WTC11 (cell line): ENCODE results near the gene UBE3A. TPM values are rescaled to one million over a fixed set of nuclear protein-coding genes. Genes with fewer than 3 reads are reported as not detected.

Experiments
- ATAC-seq: fragments of 200-7000 bp; cut with Tn5 transposase; 2 replicates; pipeline ENCODE4 v1.10.0; 2021; ENCODE audit warnings: mild to moderate bottlenecking, moderate library complexity
- CTCF ChIA-PET: fragments of 300-600 bp; sonication (Branson Sonifier 250); formaldehyde crosslinking; loops from one replicate; lab custom pipeline; 2021; ENCODE audit warnings: antibody characterized with exemption; lab: Charles Lee
- POLR2A ChIA-PET: fragments of 350-600 bp; sonication (Branson Sonifier 250); formaldehyde crosslinking; loops from one replicate; lab custom pipeline; 2021; ENCODE audit warnings: antibody characterized with exemption; lab: Charles Lee
- DNase-seq: peaks from one replicate; pipeline ENCODE4 v3.0.0; 2021; ENCODE audit warnings: low spot score
- H3K27ac Mint-ChIP-seq: 2 replicates; pipeline ENCODE4 v1.8.0; 2021; ENCODE audit warnings: mixed read lengths
- H3K27me3 Mint-ChIP-seq: 2 replicates; pipeline ENCODE4 v1.8.0; 2021; ENCODE audit warnings: low read depth, mild to moderate bottlenecking, moderate library complexity, mixed read lengths
- H3K36me3 Mint-ChIP-seq: 2 replicates; pipeline ENCODE4 v1.8.0; 2021; ENCODE audit warnings: mixed read lengths
- H3K4me1 Mint-ChIP-seq: 2 replicates; pipeline ENCODE4 v1.8.0; 2022; ENCODE audit warnings: mixed read lengths
- H3K4me3 Mint-ChIP-seq: 2 replicates; pipeline ENCODE4 v1.8.0; 2021; ENCODE audit warnings: mild to moderate bottlenecking, moderate library complexity, mixed read lengths
- H3K9me3 Mint-ChIP-seq: 2 replicates; pipeline ENCODE4 v1.8.0; 2021; ENCODE audit warnings: mixed read lengths
- AFF4 ChIP-seq: sonication (generic); formaldehyde crosslinking; IDR thresholded peaks from 2 replicates; pipeline ENCODE4 v1.8.1; 2023; ENCODE audit warnings: mild to moderate bottlenecking, missing genetic modification reagents, borderline replicate concordance
- ATF3 ChIP-seq: sonication (generic); formaldehyde crosslinking; conservative IDR thresholded peaks from 2 replicates; pipeline ENCODE4 v1.8.1; 2022; ENCODE audit warnings: mild to moderate bottlenecking, missing genetic modification reagents
- ATF6 ChIP-seq: sonication (generic); formaldehyde crosslinking; IDR thresholded peaks from 2 replicates; pipeline ENCODE4 v1.8.1; 2023; ENCODE audit warnings: mild to moderate bottlenecking, missing genetic modification reagents
- CTCF ChIP-seq: fragments of 200-600 bp; IDR thresholded peaks from 2 replicates; pipeline ENCODE4 v1.8.0; 2022; ENCODE audit warnings: antibody characterized with exemption
- HMGXB4 ChIP-seq: sonication (generic); formaldehyde crosslinking; IDR thresholded peaks from 2 replicates; pipeline ENCODE4 v1.8.1; 2023; ENCODE audit warnings: mild to moderate bottlenecking, moderate library complexity, missing genetic modification reagents
- MYBL2 ChIP-seq: sonication (generic); formaldehyde crosslinking; IDR thresholded peaks from 2 replicates; pipeline ENCODE4 v1.8.1; 2023; ENCODE audit warnings: mild to moderate bottlenecking, moderate library complexity, missing genetic modification reagents
- NFATC4 ChIP-seq: fragments of 250-450 bp; sonication (Bioruptor Pico); IDR thresholded peaks from 2 replicates; pipeline ENCODE4 v1.9.0; 2021; ENCODE audit warnings: mild to moderate bottlenecking
- NFYB ChIP-seq: sonication (generic); formaldehyde crosslinking; conservative IDR thresholded peaks from 2 replicates; pipeline ENCODE4 v1.8.0; 2022; ENCODE audit warnings: low read depth, missing genetic modification reagents
- PRRX2 ChIP-seq: fragments of 250-450 bp; sonication (Bioruptor Pico); IDR thresholded peaks from 2 replicates; pipeline ENCODE4 v1.8.0; 2021; ENCODE audit warnings: mild to moderate bottlenecking
- SMAD4 ChIP-seq: sonication (generic); formaldehyde crosslinking; IDR thresholded peaks from 2 replicates; pipeline ENCODE4 v1.8.0; 2022; ENCODE audit warnings: mild to moderate bottlenecking, missing genetic modification reagents
- SOX15 ChIP-seq: fragments of 250-450 bp; sonication (Bioruptor Pico); IDR thresholded peaks from 2 replicates; pipeline ENCODE4 v1.9.0; 2021; ENCODE audit warnings: mild to moderate bottlenecking
- SP1 ChIP-seq: sonication (generic); formaldehyde crosslinking; conservative IDR thresholded peaks from 2 replicates; pipeline ENCODE4 v1.8.1; 2022; ENCODE audit warnings: missing genetic modification reagents
- TEAD1 ChIP-seq: sonication (generic); formaldehyde crosslinking; IDR thresholded peaks from 2 replicates; pipeline ENCODE4 v1.8.0; 2022; ENCODE audit warnings: mild to moderate bottlenecking, missing genetic modification reagents
- USF2 ChIP-seq: sonication (generic); formaldehyde crosslinking; IDR thresholded peaks from 2 replicates; pipeline ENCODE4 v1.8.1; 2023; ENCODE audit warnings: mild to moderate bottlenecking, missing genetic modification reagents, moderate library complexity
- ZNF232 ChIP-seq: sonication (generic); formaldehyde crosslinking; IDR thresholded peaks from 2 replicates; pipeline ENCODE4 v1.8.0; 2022; ENCODE audit warnings: mild to moderate bottlenecking, missing genetic modification reagents
- ZNF263 ChIP-seq: sonication (generic); formaldehyde crosslinking; IDR thresholded peaks from 2 replicates; pipeline ENCODE4 v1.8.1; 2022; ENCODE audit warnings: low read depth, mild to moderate bottlenecking, moderate library complexity, missing genetic modification reagents
- ZNF317 ChIP-seq: sonication (generic); formaldehyde crosslinking; IDR thresholded peaks from 2 replicates; pipeline ENCODE4 v1.8.1; 2023; ENCODE audit warnings: low read depth, mild to moderate bottlenecking, moderate library complexity, missing genetic modification reagents, borderline replicate concordance
- ZNF671 ChIP-seq: fragments of 250-450 bp; sonication (Bioruptor Pico); IDR thresholded peaks from 2 replicates; pipeline ENCODE4 v1.8.0; 2021; ENCODE audit warnings: mild to moderate bottlenecking
- total RNA-seq: library from RNA; stranded (reverse); gene quantifications from 3 replicates; pipeline ENCODE4 v1.2.3, GENCODE V29; 2021

Gene UBE3A
- total RNA-seq, 1 experiment from 2014 or later: 120 TPM

GRCh38 chr15:25468611-25469010 lies 29.8 kb upstream of the UBE3A start:
- POLR2A ChIA-PET: no interaction called here
- Mint-ChIP-seq H3K36me3 (no peaks in the 10 kb centered on the region), H3K4me1 (no peaks in the 10 kb centered on the region), H3K27ac (no peak overlapping the region), H3K9me3 (peaks cover 14% of the 10 kb centered on the region), H3K27me3 (no peaks in the 10 kb centered on the region; the same call in 1 of the 2 replicates), H3K4me3 (no peak overlapping the region)
- CTCF ChIA-PET: no interaction called here
- no peak for TF ChIP-seq ATF3 (CRISPR knock-in tag)
- no peak for TF ChIP-seq SOX15 (CRISPR knock-in tag)
- no peak for TF ChIP-seq SMAD4 (CRISPR knock-in tag)
- TF ChIP-seq TEAD1 (CRISPR knock-in tag): no peak
- no peak for TF ChIP-seq SP1
- DNase-seq (no peak), ATAC-seq (no peak)

- ChIA-PET POLR2A (no interaction called here), CTCF (no interaction called here)
- H3K36me3 Mint-ChIP-seq: no peaks in the 10 kb centered on the region
- H3K27me3 Mint-ChIP-seq: no peaks in the 10 kb centered on the region; the same call in 1 of the 2 replicates
- DNase-seq (no peak), ATAC-seq (no peak)
- TF ChIP-seq NFATC4 (no peak), AFF4 (CRISPR knock-in tag) (no peak), PRRX2 (no peak), ZNF671 (CRISPR knock-in tag) (no peak), NFYB (CRISPR knock-in tag) (no peak), MYBL2 (CRISPR knock-in tag) (no peak), ZNF263 (CRISPR knock-in tag) (no peak), ATF6 (CRISPR knock-in tag) (no peak), USF2 (CRISPR knock-in tag) (no peak), TEAD1 (CRISPR knock-in tag) (no peak), CTCF (no peak), ZNF317 (CRISPR knock-in tag) (no peak), ZNF232 (CRISPR knock-in tag) (no peak), HMGXB4 (no peak)
- H3K27ac Mint-ChIP-seq: no peak overlapping the region
- H3K4me1 Mint-ChIP-seq: no peaks in the 10 kb centered on the region
- no peak overlapping the region for H3K4me3 Mint-ChIP-seq
- H3K9me3 Mint-ChIP-seq: peaks cover 5% of the 10 kb centered on the region
These were observed 27.0 kb upstream of the UBE3A start for GRCh38 chr15:25465835-25466234.
